COR-L47 (cell line): ENCODE data around the gene FBXO38.

Experiments used
- DNase-seq: peaks from one replicate; lab custom pipeline; 2025; lab: John Stamatoyannopoulos, UW

FBXO38 gene, protein sequence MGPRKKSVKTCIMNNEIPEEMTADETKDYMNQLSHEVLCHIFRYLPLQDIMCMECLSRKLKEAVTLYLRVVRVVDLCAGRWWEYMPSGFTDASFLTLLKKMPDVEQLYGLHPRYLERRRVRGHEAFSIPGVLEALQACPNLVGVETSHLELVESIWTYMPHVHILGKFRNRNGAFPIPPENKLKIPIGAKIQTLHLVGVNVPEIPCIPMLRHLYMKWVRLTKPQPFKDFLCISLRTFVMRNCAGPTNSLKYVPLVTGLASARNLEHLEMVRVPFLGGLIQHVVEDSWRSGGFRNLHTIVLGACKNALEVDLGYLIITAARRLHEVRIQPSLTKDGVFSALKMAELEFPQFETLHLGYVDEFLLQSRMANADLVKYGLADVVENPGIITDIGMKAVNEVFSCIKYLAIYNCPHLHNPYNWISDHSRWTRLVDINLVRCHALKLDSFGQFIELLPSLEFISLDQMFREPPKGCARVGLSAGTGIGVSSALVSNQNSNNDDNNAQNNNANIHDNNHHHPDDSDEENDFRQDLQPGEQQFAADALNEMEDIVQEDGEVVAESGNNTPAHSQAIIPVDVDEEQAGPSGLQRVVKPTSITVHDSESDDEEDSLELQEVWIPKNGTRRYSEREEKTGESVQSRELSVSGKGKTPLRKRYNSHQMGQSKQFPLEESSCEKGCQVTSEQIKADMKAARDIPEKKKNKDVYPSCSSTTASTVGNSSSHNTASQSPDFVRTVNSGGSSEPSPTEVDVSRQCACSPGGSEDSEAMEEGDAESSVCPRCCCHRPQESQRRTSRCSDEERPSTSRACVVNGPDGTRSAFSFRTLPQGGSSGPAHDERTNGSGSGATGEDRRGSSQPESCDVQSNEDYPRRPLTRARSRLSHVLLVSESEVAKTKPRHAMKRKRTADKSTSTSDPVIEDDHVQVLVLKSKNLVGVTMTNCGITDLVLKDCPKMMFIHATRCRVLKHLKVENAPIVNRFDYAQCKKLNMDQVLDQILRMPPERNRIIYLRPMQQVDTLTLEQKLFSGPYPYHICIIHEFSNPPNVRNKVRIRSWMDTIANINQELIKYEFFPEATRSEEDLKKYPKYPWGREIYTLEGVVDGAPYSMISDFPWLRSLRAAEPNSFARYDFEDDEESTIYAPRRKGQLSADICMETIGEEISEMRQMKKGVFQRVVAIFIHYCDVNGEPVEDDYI

GRCh38 chr5:148383564-148384379 is at the start of gene FBXO38:
TSS of gene FBXO38 (plus strand) at chr5:148383958. CDS start at chr5:148394777, 10,819 bp downstream.
- DNase-seq: peak; percentile 96

- no peak for DNase-seq
Observed at GRCh38 chr5:148335259-148335658, 48.5 kb upstream of the FBXO38 start, which contains the start of gene SPINK9. TSS of gene SPINK9 (plus strand) at chr5:148335559. CDS start at chr5:148335614, 55 bp downstream.

- no peak for DNase-seq
Observed at GRCh38 chr5:148336704-148337435, 46.9 kb upstream of the FBXO38 start.

- no peak for DNase-seq
Observed at GRCh38 chr5:148342371-148343045, 41.2 kb upstream of the FBXO38 start.

- no peak for DNase-seq
Observed at GRCh38 chr5:148343046-148343407, 40.7 kb upstream of the FBXO38 start.

DNA sequence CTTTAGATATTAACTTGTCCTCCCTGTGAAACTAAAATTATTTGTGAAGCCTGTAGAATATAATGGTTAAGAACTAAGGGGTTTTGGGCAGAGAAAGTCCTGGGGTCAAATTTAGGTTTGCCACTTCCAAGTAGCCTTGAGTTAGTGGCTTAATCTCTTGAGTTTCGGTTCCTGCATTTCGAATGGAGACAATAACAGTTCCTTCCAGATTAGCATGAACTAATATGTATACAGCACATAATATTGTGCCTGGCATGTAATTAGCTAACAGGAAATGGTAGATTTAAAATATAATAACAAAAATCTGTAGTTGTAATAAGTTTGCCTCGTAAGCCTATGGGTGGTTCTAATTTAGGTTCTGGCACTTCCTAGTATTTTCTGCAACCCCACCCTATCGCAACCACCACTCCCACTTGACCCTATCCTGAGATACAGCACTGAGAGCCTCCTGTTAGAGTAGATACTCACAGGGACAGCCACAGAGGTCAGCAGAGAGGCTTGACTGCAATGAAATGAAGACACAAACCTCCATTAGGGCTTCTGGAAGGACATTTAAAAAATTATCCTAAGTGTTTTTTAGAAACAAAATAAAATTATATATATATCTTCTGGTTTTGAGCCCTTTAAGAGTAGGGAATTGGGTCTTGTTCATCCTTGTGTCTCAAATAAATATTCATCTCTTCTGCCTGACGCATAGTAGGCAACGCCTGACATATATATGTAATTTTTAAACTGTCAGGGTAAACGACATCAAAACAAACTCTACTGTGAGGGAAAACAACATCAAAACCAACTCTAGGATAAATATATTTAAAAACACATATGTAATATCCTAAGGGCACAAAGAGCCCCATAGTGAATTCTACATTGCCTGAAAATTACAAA is 39.9 kb upstream of the FBXO38 start:
- no peak for DNase-seq

- DNase-seq: no peak
Observed at GRCh38 chr5:148347706-148348105, 36.1 kb upstream of the FBXO38 start.

- DNase-seq: no peak
Observed at GRCh38 chr5:148352696-148353095, 31.1 kb upstream of the FBXO38 start.

DNA sequence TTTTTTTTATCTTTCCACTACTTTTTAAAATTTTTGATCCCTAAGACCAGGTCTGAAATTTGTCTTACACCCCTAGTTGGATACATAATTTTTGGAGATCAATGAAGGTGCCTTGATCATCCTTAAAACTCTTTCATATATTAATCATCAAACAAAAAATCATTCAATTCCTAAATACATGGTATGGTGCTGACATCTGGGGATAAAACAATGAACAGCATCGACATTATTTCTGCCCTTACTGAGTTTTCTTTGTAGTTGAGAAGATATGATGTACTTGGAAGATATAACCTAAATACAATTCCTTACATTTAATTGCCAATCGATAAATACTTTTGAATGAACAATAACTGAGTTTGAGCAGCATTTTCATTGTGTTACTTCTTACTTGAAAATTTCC is 30.1 kb upstream of the FBXO38 start:
- no peak for DNase-seq

GRCh38 chr5:148364343-148364742 is 19.4 kb upstream of the FBXO38 start:
- no peak for DNase-seq

DNA sequence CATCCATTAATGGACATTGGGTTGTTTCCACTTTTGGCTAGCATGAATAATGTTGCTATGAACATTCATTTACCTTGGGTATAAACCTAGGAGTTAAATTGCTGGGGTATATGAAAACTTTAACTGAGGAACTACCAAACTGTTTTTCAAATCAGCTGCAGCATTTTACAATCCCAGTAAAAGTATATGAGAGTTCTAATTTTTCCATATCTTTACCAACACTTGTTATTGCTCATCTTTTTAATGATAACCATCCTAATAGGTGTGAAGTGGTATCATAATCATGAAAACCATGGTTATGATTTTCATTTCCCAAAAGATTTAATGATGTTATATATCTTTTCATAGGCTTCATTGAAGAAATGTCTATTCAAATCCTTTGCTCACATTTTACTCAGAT is 15.5 kb upstream of the FBXO38 start:
- DNase-seq: no peak

- DNase-seq: no peak
Observed at GRCh38 chr5:148372166-148372725, 11.5 kb upstream of the FBXO38 start.

DNA sequence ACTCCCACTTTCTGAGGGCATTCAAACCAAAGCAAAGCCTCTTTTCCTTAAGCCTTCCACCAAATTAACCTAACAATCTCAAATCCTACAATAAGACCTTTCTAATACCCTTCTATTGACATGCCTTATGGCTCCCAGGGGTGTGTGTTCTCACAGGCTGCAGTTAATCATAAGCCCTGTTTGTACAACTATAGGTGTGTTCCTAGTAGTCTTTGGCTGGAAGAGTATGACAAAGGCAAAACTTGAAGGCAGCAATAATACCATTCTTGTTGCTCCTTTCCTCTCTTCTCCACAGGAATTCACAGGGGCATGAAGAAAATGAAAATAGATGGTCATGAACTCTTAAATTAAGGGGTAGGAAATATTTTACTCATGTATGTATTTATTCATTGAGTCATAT is 10.9 kb upstream of the FBXO38 start:
- no peak for DNase-seq

- peak; percentile 62 for DNase-seq
Observed at GRCh38 chr5:148374690-148375360, 8.9 kb upstream of the FBXO38 start.

DNA sequence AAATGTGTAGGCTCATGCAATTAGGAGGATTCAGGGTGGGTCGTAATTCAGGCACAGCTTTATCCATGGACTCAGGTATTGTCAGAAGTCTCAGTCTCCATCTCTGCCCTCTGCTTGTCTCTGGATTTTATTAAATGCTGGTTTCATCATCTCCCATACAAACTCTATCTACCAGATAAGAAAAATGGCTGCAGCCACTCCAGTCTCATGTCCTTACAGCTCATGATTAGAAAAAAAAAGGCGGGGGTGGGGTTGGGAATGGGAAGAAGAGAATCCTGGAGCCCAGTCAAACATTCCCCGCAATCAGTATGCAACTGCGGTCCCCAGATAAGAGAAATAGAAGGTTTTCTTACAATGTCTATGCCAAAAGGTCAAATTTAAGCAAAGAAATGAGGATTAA is 7.6 kb upstream of the FBXO38 start:
- DNase-seq: no peak

GRCh38 chr5:148378670-148379069 is 5.1 kb upstream of the FBXO38 start:
- DNase-seq: no peak

- no peak for DNase-seq
Observed at GRCh38 chr5:148379340-148379739, 4.4 kb upstream of the FBXO38 start.

- DNase-seq: no peak
Observed at GRCh38 chr5:148381906-148382305, 1.9 kb upstream of the FBXO38 start.
